ENCODE results near the gene MAML2.

MAML2 gene

GRCh38 chr11:95939091-95939490 is 403.9 kb downstream of the MAML2 start:
- TF ChIP-seq CTCF (conservative IDR thresholded peaks at IDR 0.05): no peak
- TF ChIP-seq ZFX (IDR thresholded peaks at IDR 0.05): no peak
- H3K27ac ChIP-seq: no peak overlapping the region

GRCh38 chr11:95937358-95937757 is 405.6 kb downstream of the MAML2 start:
- H3K27ac ChIP-seq: no peak overlapping the region
- no peak for TF ChIP-seq ZFX (IDR thresholded peaks at IDR 0.05)
- no peak for TF ChIP-seq CTCF (conservative IDR thresholded peaks at IDR 0.05)

- no peak overlapping the region for H3K27ac ChIP-seq
These were observed 409.4 kb downstream of the MAML2 start for GRCh38 chr11:95933594-95933993.

GRCh38 chr11:95931916-95932315 is 411.1 kb downstream of the MAML2 start:
- TF ChIP-seq CTCF (conservative IDR thresholded peaks at IDR 0.05): no peak
- H3K27ac ChIP-seq: no peak overlapping the region

More at GRCh38 chr11:95933594-95933993, 409.4 kb downstream of the MAML2 start:
- no peak for TF ChIP-seq ZFX (IDR thresholded peaks at IDR 0.05)
- TF ChIP-seq CTCF (conservative IDR thresholded peaks at IDR 0.05): no peak

- no peak overlapping the region for H3K27ac ChIP-seq
These were observed 412.0 kb downstream of the MAML2 start for GRCh38 chr11:95930948-95931347.

GRCh38 chr11:95926726-95927125 is 416.3 kb downstream of the MAML2 start:
- H3K27ac ChIP-seq: no peak overlapping the region
- no peak for TF ChIP-seq ZFX (IDR thresholded peaks at IDR 0.05)
- TF ChIP-seq CTCF (conservative IDR thresholded peaks at IDR 0.05): no peak

More at GRCh38 chr11:95930948-95931347, 412.0 kb downstream of the MAML2 start:
- TF ChIP-seq ZFX (IDR thresholded peaks at IDR 0.05) (no peak), CTCF (conservative IDR thresholded peaks at IDR 0.05) (no peak)

Measured in C4-2B (cell line).